ENCODE data around the gene PJVK. TPM values are rescaled to one million over a fixed set of nuclear protein-coding genes. Genes with fewer than 3 reads are reported as not detected.

The PJVK gene
- total and polyA plus RNA-seq, 2 of the 13 experiments (the other 11 are each of a cell fraction or from before 2014, with no cell fraction given), result 1.2 to 2.6 TPM

DNA sequence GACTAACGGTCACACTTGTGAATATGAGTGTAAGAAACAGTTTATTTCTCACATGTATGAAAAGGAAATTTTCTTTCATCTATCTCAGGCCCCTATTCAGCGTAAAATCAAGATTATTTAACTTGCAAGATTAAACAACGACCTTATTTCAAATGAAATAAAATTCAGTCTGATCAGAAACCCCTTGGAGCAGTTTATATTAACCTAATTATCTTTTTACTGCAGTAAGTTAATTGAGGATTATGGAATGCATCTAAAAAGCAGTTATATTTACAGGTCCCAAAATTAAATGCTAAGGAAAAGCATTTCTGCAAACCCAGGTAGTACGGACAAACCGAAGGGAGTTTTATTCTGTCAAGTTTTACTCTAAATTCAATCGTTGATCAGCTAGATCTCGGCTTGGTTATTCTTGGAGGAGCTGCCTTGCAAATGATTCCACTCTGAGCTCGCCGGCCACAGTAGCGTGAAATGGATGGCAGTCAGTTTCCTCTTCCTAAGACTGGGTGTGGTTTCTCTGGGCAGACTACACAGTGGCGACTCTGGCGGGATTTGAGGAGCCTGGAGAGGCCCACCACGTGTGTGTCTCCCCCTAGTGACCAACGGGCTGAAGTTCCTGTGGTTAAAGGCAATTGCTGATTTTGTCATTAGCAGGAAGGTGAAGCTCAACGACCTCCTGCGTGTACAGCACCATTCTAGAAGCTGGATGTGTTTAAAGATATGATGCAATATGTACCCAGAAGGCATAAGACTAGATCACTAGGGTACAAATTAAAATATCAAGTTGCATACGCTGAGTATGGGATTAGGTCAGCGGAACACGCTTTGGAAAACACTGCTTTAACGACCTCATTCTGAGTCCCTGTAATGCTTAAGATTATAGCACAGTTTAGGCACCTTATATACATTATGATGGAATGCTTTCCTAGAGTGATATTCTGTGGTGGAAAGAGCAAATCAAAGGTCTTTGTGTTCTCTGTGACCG, 36.6 kb upstream of the PJVK start (continued):
- TF ChIP-seq ZNF605 (CRISPR knock-in tag; IDR thresholded peaks at IDR 0.05) (no peak), ZNF614 (CRISPR knock-in tag; IDR thresholded peaks at IDR 0.05; ENCODE audit: borderline replicate concordance) (peak; percentile 86), KDM5B (CRISPR knock-in tag; IDR thresholded peaks at IDR 0.05; ENCODE audit: borderline replicate concordance) (no peak), ZBTB20 (CRISPR knock-in tag; IDR thresholded peaks at IDR 0.05; ENCODE audit: borderline replicate concordance, low read depth) (peak; percentile 60; the same call in 1 of the 2 replicates), ZNF235 (CRISPR knock-in tag; IDR thresholded peaks at IDR 0.05; ENCODE audit: borderline replicate concordance) (no peak), SOX13 (IDR thresholded peaks at IDR 0.05) (no peak), SOX13 (CRISPR knock-in tag; conservative IDR thresholded peaks at IDR 0.05 in 1 of 2, IDR thresholded peaks at IDR 0.05 in 1 of 2) (peak in 1 of 2 experiments; percentile 52; a peak in 1 of 4 replicates), ZNF589 (CRISPR knock-in tag; conservative IDR thresholded peaks at IDR 0.05) (no peak), SP5 (CRISPR knock-in tag; IDR thresholded peaks at IDR 0.05; ENCODE audit: borderline replicate concordance, low read depth) (no peak), NCOA5 (CRISPR knock-in tag; IDR thresholded peaks at IDR 0.05) (no peak), ZZZ3 (CRISPR knock-in tag; IDR thresholded peaks at IDR 0.05; ENCODE audit: borderline replicate concordance) (no peak), ATF1 (CRISPR knock-in tag; IDR thresholded peaks at IDR 0.05) (no peak), ZNF33A (CRISPR knock-in tag; IDR thresholded peaks at IDR 0.05; ENCODE audit: borderline replicate concordance) (no peak), ZEB1 (IDR thresholded peaks at IDR 0.05; ENCODE audit: insufficient replicate concordance, low read depth) (peak; percentile 72), ZMYM2 (CRISPR knock-in tag; IDR thresholded peaks at IDR 0.05) (no peak), FOXK2 (IDR thresholded peaks at IDR 0.05) (no peak), EHMT2 (IDR thresholded peaks at IDR 0.05; ENCODE audit: borderline replicate concordance, low read depth, low read length) (no peak), MTA3 (CRISPR knock-in tag; IDR thresholded peaks at IDR 0.05) (no peak)
- TF ChIP-seq, protein P1, sequence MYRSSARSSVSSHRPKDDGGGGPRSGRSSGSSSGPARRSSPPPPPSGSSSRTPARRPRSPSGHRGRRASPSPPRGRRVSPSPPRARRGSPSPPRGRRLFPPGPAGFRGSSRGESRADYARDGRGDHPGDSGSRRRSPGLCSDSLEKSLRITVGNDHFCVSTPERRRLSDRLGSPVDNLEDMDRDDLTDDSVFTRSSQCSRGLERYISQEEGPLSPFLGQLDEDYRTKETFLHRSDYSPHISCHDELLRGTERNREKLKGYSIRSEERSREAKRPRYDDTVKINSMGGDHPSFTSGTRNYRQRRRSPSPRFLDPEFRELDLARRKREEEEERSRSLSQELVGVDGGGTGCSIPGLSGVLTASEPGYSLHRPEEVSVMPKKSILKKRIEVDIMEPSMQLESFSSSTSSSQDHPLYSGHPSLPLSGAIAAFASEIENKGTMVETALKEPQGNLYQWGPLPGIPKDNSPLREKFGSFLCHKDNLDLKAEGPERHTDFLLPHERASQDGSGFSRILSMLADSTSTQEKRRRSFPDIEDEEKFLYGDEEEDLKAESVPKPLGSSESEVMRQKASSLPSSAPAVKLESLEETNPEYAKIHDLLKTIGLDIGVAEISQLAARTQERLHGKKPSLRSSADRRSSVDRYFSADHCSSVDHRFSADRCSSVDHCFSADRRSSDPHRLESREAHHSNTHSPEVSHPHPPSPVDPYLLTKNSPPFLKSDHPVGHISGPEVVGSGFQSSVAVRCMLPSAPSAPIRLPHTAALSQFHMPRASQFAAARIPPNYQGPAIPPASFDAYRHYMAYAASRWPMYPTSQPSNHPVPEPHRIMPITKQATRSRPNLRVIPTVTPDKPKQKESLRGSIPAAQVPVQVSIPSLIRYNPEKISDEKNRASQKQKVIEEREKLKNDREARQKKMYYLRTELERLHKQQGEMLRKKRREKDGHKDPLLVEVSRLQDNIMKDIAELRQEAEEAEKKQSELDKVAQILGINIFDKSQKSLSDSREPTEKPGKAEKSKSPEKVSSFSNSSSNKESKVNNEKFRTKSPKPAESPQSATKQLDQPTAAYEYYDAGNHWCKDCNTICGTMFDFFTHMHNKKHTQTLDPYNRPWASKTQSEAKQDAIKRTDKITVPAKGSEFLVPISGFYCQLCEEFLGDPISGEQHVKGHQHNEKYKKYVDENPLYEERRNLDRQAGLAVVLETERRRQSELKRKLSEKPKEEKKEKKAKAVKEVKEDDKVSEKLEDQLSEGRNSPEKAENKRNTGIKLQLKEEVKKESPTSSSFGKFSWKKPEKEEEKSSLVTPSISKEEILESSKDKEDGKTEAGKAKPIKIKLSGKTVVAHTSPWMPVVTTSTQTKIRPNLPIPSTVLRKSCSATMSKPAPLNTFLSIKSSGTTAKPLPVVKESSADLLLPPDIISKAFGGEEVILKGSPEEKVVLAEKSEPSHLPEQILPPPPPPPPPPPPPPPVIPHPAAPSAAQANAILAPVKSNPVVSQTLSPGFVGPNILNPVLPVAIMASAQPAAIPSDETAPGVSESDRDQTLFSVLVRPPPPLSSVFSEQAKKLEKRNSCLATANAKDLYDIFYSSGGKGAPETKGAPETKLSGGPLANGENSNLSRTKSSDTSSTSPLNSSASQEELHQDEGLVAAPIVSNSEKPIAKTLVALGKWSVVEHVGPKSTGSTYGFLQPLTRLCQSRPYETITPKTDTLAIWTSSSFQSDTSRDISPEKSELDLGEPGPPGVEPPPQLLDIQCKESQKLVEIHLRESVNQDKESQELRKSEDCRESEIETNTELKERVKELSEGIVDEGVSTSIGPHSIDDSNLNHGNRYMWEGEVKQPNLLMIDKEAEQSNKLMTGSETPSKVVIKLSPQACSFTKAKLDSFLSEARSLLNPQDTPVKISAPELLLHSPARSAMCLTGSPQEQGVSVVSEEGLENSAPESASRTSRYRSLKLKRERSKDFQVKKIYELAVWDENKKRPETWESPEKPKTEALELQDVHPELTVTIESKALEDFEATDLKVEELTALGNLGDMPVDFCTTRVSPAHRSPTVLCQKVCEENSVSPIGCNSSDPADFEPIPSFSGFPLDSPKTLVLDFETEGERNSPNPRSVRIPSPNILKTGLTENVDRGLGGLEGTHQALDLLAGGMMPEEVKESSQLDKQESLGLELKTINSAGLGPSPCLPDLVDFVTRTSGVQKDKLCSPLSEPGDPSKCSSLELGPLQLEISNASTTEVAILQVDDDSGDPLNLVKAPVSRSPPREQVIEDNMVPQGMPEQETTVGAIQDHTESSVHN (CRISPR knock-in tag; IDR thresholded peaks at IDR 0.05), result peak; percentile 62; the same call in 1 of the 2 replicates
- TF ChIP-seq, protein P2, sequence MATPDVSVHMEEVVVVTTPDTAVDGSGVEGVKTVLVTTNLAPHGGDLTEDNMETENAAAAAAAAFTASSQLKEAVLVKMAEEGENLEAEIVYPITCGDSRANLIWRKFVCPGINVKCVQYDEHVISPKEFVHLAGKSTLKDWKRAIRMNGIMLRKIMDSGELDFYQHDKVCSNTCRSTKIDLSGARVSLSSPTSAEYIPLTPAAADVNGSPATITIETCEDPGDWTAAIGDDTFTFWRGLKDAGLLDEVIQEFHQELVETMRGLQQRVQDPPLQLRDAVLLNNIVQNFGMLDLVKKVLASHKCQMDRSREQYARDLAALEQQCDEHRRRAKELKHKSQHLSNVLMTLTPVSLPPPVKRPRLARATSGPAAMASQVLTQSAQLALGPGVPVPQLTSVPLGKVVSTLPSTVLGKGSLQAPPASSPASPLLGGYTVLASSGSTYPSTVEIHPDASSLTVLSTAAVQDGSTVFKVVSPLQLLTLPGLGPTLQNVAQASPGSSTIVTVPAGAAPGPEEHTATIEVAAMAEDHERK (CRISPR knock-in tag; IDR thresholded peaks at IDR 0.05; ENCODE audit: low read depth), result no peak
